IgD-negative memory B cell (primary cell): ENCODE measurements around the gene B3GAT1. TPM values are rescaled to one million over a fixed set of nuclear protein-coding genes. Genes with fewer than 3 reads are reported as not detected.
A peak's percentile ranks its signal among the peaks of the same experiment; 100 is the strongest.

Experiments
- H3K27ac Mint-ChIP-seq, 3 donors: one replicate each; pipeline ENCODE4 v1.8.0; 2020 to 2022; ENCODE audit warnings: mild to moderate bottlenecking in 3 of 3, mixed read lengths in 3 of 3, moderate library complexity in 1 of 3
- H3K27me3 Mint-ChIP-seq: one replicate; pipeline ENCODE4 v1.8.0; 2021; ENCODE audit warnings: mixed read lengths
- H3K36me3 Mint-ChIP-seq: one replicate; pipeline ENCODE4 v1.8.0; 2020; ENCODE audit warnings: mild to moderate bottlenecking, mixed read lengths
- H3K4me1 Mint-ChIP-seq, 3 donors: one replicate each; pipeline ENCODE4 v1.8.0; 2020 to 2022; ENCODE audit warnings: mixed read lengths in 3 of 3, mild to moderate bottlenecking in 1 of 3
- H3K4me3 Mint-ChIP-seq, 4 donors: one replicate each; pipeline ENCODE4 v1.8.0; 2020 to 2022; ENCODE audit warnings: mild to moderate bottlenecking in 4 of 4, mixed read lengths in 4 of 4, moderate library complexity in 3 of 4
- H3K9me3 Mint-ChIP-seq, 3 donors: one replicate each; pipeline ENCODE4 v1.8.0; 2020 to 2021; ENCODE audit warnings: mixed read lengths in 3 of 3, mild to moderate bottlenecking in 1 of 3
- polyA plus RNA-seq: library from polyadenylated mRNA; unstranded; fragments of 300-500 nt; fragmentation: Illumina TruSeq; gene quantifications from one replicate; pipeline ENCODE4 v1.2.3, GENCODE V29; 2021

The B3GAT1 gene
- polyA plus RNA-seq, 1 donor from 2014 or later = not detected

DNA sequence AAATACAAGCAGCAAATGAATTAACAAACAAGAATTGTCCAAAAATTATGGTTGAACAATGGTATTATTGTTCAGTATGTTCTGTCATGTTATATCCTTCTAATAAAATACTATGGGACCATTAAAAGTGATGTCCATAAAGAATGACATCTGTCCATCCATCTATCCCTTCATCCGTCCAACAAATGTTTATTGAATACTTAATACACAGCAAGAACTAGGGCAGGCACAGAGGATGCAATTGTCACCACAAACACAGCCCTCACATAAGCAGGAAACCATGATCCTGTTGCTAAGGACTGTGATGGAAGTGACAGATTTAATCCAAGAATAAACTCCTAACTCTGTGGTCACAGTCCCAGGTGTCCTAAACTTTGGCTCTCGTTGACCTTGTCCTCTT lies 20.7 kb upstream of the B3GAT1 start:
- peaks cover 0 to 2% (median 0%) of the 10 kb centered on the region in 3 donors for H3K4me1 Mint-ChIP-seq
- H3K27me3 Mint-ChIP-seq = peaks cover 18% of the 10 kb centered on the region
- H3K9me3 Mint-ChIP-seq = peaks cover 0 to 9% (median 0%) of the 10 kb centered on the region in 3 donors
- no peak overlapping the region for H3K27ac Mint-ChIP-seq
- no peaks in the 10 kb centered on the region for H3K36me3 Mint-ChIP-seq
- H3K4me3 Mint-ChIP-seq = no peak overlapping the region

GRCh38 chr11:134429106-134429505 lies 17.1 kb upstream of the B3GAT1 start:
- H3K27ac Mint-ChIP-seq = no peak overlapping the region
- peaks cover 0 to 2% (median 0%) of the 10 kb centered on the region in 3 donors for H3K4me1 Mint-ChIP-seq
- peaks cover 0 to 9% (median 0%) of the 10 kb centered on the region in 3 donors for H3K9me3 Mint-ChIP-seq
- H3K4me3 Mint-ChIP-seq = no peak overlapping the region
- H3K36me3 Mint-ChIP-seq = no peaks in the 10 kb centered on the region
- peaks cover 12% of the 10 kb centered on the region for H3K27me3 Mint-ChIP-seq

DNA sequence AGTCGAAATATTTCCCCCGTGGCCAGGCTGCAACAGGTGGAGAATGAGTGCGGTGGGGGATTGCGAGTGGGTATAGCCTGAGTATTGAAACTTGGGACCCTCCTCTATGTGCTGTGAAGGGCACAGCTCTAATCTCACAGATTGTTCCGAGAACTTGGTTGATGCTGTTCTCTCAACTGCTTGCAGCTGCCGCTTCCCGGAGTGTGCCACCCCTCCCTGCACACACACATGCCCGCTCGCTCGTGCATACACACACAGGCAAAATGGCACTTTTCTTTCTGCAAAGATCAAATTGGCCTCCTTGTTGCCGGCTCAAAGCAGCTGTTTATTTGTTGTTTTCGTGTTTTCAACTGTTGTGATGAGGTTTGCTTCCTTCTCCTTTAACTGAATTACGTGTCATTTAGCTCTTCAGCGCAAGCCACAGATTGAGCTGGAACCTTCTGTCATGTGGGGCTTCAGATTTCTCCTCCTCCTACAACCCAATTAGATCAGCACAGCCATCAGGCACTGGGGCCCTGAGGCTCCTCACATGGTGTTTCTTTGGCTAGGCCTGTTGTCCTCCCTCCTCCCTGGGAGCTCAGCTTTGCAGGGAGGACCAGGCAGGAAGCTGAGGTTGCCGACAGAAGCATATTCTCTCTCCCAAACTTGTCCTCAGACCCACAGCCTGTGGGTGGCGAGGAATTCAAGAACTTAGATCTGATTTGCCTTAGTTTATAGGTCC lies 13.9 kb upstream of the B3GAT1 start:
- Mint-ChIP-seq H3K9me3 (peaks cover 0 to 7% (median 0%) of the 10 kb centered on the region in 3 donors), H3K27ac (no peak overlapping the region), H3K27me3 (peaks cover 12% of the 10 kb centered on the region), H3K36me3 (no peaks in the 10 kb centered on the region), H3K4me1 (peaks cover 0 to 2% (median 0%) of the 10 kb centered on the region in 3 donors), H3K4me3 (no peak overlapping the region)

DNA sequence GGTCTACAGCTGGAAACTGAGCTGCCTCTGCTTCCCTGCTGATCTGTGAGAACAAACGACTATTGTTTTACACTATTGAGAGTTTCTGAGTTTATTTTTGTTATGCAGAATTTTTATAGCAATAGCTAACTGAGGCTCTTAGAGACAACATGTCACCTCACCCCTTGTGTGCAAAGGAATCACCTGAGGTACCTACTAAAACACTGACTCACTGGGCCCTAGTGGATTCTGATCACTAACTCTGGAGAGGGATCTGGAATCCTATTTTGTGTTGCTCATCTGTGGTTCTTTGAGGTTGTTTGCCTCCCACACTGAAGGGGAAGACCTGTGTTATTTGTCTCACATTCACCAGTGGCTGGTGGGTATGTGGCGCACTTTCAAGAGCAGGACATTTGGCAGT lies 13.4 kb upstream of the B3GAT1 start:
- Mint-ChIP-seq H3K36me3 (no peaks in the 10 kb centered on the region), H3K4me1 (peaks cover 0 to 2% (median 0%) of the 10 kb centered on the region in 3 donors), H3K9me3 (peaks cover 0 to 7% (median 0%) of the 10 kb centered on the region in 3 donors), H3K27ac (no peak overlapping the region), H3K4me3 (no peak overlapping the region), H3K27me3 (peaks cover 12% of the 10 kb centered on the region)

- no peaks in the 10 kb centered on the region for H3K36me3 Mint-ChIP-seq
- peaks cover 0 to 1% (median 0%) of the 10 kb centered on the region in 3 donors for H3K4me1 Mint-ChIP-seq
- no peak overlapping the region for H3K4me3 Mint-ChIP-seq
- H3K27me3 Mint-ChIP-seq = peaks cover 8% of the 10 kb centered on the region
- no peak overlapping the region for H3K27ac Mint-ChIP-seq
- H3K9me3 Mint-ChIP-seq = peaks cover 0 to 2% (median 0%) of the 10 kb centered on the region in 3 donors
Measured at GRCh38 chr11:134423106-134423505, 11.1 kb upstream of the B3GAT1 start.

DNA sequence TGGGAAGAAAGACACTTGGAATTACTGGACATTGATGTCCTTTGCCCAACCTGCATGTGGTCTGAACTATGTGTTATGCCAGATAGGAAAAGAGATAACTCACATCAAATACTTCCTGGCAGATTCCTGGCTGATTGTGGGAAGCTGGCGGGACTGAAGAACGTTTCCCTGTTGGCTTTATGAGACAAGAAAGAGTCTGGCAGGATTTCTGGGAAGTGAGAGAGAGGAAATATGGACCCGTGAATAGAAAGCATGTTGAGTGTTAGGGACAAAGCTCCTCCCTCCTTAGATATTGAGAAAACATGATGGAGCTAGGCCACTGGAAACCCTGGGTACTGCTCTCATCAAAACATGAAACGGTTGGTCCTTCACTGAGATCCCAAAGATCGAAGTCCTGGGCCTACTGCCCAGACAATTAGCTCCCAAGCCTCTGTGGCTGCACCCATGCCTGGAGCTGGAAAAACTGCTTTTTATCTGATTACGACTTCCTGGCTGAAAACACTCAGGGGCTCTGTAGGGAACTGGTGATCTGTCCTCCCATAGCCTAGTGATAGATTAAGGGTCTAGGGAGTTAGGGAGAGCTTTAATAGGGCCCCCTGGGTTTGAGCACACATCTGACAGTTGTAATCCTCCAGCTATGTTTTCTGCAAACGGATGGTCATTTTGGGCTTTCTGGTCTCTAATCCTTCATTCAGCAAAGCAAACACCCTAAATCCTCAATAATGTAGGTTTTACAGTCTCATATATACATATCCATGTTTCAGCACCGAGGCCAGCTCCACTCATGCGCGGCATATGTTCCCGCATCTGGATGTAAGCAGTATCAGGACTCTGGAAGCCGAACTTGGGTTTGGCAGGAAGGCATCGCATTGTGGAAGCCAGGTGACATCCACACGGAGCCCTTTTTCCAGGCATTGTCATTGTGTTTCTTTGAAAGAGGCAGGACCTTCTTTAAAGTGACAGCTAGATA lies 6.1 kb upstream of the B3GAT1 start:
- Mint-ChIP-seq H3K27ac (no peak overlapping the region), H3K4me3 (no peak overlapping the region), H3K36me3 (no peaks in the 10 kb centered on the region), H3K9me3 (no peaks in the 10 kb centered on the region), H3K4me1 (peaks cover 8 to 14% (median 9%) of the 10 kb centered on the region in 3 donors), H3K27me3 (peaks cover 29% of the 10 kb centered on the region)

- no peaks in the 10 kb centered on the region for H3K9me3 Mint-ChIP-seq
- no peak overlapping the region for H3K4me3 Mint-ChIP-seq
- no peak overlapping the region for H3K27ac Mint-ChIP-seq
- H3K4me1 Mint-ChIP-seq = peaks cover 8 to 14% (median 9%) of the 10 kb centered on the region in 3 donors
- H3K27me3 Mint-ChIP-seq = peaks cover 27% of the 10 kb centered on the region
- no peaks in the 10 kb centered on the region for H3K36me3 Mint-ChIP-seq
Measured at GRCh38 chr11:134416726-134417125, 4.7 kb upstream of the B3GAT1 start.

- peaks cover 8 to 17% (median 14%) of the 10 kb centered on the region in 3 donors for H3K4me1 Mint-ChIP-seq
- H3K4me3 Mint-ChIP-seq = peak overlapping the region in 2 of 4 donors; percentile 54 to 72
- H3K9me3 Mint-ChIP-seq = no peaks in the 10 kb centered on the region
- peaks cover 41% of the 10 kb centered on the region for H3K27me3 Mint-ChIP-seq
- no peak overlapping the region for H3K27ac Mint-ChIP-seq
- H3K36me3 Mint-ChIP-seq = no peaks in the 10 kb centered on the region
Measured at GRCh38 chr11:134414766-134415765, 3.0 kb upstream of the B3GAT1 start.

- Mint-ChIP-seq H3K9me3 (peaks cover 0 to 3% (median 0%) of the 10 kb centered on the region in 3 donors), H3K27ac (peak overlapping the region in 1 of 3 donors; percentile 57), H3K4me1 (peaks cover 8 to 17% (median 13%) of the 10 kb centered on the region in 3 donors), H3K4me3 (peak overlapping the region in 3 of 4 donors; percentile 47 to 76 (median 58)), H3K36me3 (no peaks in the 10 kb centered on the region), H3K27me3 (peaks cover 50% of the 10 kb centered on the region)
Measured at GRCh38 chr11:134413826-134414731, 2.0 kb upstream of the B3GAT1 start.

DNA sequence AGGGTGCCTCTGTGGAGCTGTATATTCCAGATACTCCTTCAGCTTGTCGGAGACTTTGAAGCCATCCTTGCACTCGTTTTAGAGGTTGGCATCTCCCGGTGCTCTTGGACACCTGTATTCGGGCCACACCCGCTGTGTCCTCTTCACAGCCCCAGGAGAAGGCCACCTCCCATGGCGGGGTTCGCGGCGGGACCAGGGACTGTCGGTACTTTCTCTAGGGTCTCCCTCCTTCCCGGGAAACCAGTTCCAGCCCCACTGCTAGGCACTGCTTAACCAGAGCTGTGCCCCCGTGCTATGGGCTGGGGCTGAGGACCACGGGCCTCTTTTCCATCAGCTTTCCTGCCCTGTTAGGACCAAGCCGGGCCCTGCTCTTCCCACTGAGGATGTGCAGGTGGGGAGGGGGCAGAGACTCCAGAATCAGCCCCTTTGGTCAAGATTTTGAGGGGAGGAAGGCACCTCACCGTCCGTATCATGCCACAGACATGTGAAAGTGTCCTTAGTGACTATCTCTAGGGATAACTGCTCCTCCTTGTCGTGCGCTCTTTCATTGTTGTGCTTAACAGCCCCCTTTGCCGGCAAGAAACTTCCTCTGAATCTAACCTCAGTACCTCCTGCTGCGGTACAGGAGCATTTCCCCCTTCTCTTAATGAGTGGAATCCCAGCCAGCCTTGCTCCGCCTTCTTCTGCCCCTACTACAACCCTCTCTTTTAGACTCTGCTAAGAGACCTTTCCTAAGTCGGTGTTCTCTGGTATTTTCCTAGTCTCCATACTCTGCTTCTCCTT lies 1.2 kb upstream of the B3GAT1 start:
- peaks cover 0 to 3% (median 0%) of the 10 kb centered on the region in 3 donors for H3K9me3 Mint-ChIP-seq
- no peaks in the 10 kb centered on the region for H3K36me3 Mint-ChIP-seq
- H3K4me1 Mint-ChIP-seq = peaks cover 8 to 17% (median 13%) of the 10 kb centered on the region in 3 donors
- H3K27me3 Mint-ChIP-seq = peaks cover 51% of the 10 kb centered on the region
- H3K27ac Mint-ChIP-seq = peak overlapping the region in 1 of 3 donors; percentile 57
- peak overlapping the region; percentile 19 to 76 (median 58) for H3K4me3 Mint-ChIP-seq

DNA sequence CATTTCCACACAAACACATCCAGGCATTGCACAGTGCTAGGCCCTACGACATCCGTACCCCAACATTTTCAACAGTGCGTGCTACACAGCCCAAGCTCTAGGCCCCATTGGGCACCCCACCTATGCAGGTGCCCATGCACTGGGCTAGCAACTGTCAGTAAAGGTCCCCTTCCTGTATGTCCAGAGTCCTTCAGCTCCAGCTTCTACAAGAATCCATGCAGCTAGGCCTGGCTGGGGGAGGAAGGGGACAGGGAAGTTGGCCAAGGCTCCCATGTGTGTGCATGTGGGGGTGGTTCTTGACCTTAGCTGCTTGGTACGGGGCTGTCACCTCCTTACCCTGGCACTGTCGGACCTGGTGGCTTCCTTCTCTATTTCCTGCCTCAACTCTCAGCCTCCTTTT lies 1.3 kb downstream of the B3GAT1 start:
- peak overlapping the region in 2 of 4 donors; percentile 40 to 66 for H3K4me3 Mint-ChIP-seq
- no peaks in the 10 kb centered on the region for H3K36me3 Mint-ChIP-seq
- no peak overlapping the region for H3K27ac Mint-ChIP-seq
- H3K27me3 Mint-ChIP-seq = peaks cover 53% of the 10 kb centered on the region
- peaks cover 8 to 17% (median 13%) of the 10 kb centered on the region in 3 donors for H3K4me1 Mint-ChIP-seq
- H3K9me3 Mint-ChIP-seq = peaks cover 0 to 3% (median 0%) of the 10 kb centered on the region in 3 donors

DNA sequence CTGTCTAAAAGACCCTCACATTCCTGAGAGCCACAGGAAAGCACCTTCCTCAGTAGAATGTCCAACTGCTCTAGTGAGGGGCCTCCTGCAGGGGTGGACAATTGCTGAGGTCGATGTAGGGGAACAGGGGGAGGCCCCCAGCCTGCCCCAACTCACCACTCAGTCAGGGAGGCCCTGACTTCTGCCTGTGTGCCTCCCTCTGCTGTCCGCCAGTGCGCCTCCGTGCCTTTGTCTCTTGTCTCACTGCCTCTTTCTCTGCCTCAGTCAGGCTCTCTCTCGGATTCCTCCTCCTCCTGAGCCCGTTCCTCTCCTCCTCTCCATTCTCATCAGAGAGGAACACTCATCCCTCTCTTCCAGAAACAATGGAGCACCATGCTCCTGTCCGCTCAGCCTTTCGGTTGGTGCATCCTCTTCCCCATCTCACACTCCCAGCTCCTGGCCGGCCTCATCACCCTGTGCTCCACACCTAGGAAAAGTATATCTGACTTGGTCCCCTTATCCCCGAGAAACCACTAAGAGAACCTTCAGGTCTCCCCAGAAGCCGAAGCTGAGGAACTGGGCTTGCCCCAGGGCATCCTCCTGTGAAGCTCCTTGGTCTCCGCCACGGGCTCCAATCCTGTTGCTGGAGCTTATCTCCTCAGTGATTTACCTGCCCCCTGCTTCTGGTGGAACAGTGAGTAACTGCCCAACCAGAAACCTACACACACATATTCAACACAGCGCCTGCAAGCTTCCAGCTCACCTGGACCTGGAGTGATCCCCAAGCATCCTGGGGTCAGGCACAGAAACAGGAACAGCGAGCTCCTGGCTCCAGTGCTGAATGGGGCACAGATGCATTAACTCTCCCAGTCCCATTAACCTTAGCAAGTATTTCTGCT lies 2.3 kb downstream of the B3GAT1 start:
- Mint-ChIP-seq H3K27ac (no peak overlapping the region), H3K4me1 (peaks cover 2 to 9% (median 8%) of the 10 kb centered on the region in 3 donors), H3K36me3 (no peaks in the 10 kb centered on the region), H3K9me3 (peaks cover 0 to 3% (median 0%) of the 10 kb centered on the region in 3 donors), H3K4me3 (peak overlapping the region in 1 of 4 donors; percentile 20), H3K27me3 (peaks cover 47% of the 10 kb centered on the region)
